ENCODE measurements around the gene ATRNL1.

DNA sequence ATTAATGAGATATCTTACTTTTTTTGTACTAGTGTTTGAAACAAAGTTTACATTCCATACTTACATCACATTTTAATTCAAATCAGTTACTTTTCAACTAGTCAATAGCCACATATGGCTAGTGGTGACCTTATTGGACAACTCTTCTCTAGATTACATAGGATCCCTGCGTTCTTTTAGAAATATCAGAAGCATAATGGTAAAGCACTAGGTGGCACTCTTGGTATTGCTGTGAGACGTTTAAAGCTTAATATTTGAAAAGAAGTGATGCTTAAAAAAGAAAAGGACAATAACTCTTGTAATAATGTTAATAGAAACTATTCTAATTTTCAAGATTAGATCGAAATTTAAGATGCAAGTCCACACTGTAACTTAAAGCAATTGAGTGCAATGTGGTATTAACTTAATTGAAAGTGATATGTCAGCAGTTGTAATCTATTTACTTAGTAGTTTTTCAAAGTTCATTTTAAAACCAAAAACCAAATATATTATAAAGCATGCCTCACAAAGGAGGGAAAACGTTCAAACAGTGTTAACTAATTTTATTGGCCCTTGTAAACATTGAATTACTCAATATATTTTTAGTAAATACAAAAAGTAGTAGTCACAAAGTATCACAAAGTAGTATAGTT, 339.1 kb downstream of the ATRNL1 start:
- TF ChIP-seq CTCF (IDR thresholded peaks at IDR 0.05) (no peak), JUN (CRISPR knock-in tag; IDR thresholded peaks at IDR 0.05) (no peak), ZNF263 (CRISPR knock-in tag; IDR thresholded peaks at IDR 0.05; ENCODE audit: low read depth) (no peak), KAT7 (CRISPR knock-in tag; IDR thresholded peaks at IDR 0.05; ENCODE audit: borderline replicate concordance) (no peak), NFYB (CRISPR knock-in tag; conservative IDR thresholded peaks at IDR 0.05; ENCODE audit: low read depth) (no peak), CREM (CRISPR knock-in tag; IDR thresholded peaks at IDR 0.05) (no peak), TEAD4 (CRISPR knock-in tag; IDR thresholded peaks at IDR 0.05) (no peak), MAX (CRISPR knock-in tag; IDR thresholded peaks at IDR 0.05) (no peak), NR2C2 (CRISPR knock-in tag; IDR thresholded peaks at IDR 0.05) (no peak), SMAD3 (CRISPR knock-in tag; IDR thresholded peaks at IDR 0.05; ENCODE audit: borderline replicate concordance) (no peak), ATF6 (CRISPR knock-in tag; IDR thresholded peaks at IDR 0.05) (no peak), E2F4 (CRISPR knock-in tag; IDR thresholded peaks at IDR 0.05; ENCODE audit: borderline replicate concordance, low read depth) (no peak), NR3C1 (CRISPR knock-in tag; conservative IDR thresholded peaks at IDR 0.05; ENCODE audit: low read depth) (no peak), HMGXB4 (CRISPR knock-in tag; IDR thresholded peaks at IDR 0.05) (no peak)
